SU-DHL-6 (cell line): ENCODE results near the gene IL6R.

Experiments
- EZH2phosphoT487 ChIP-seq: fragments of 200-600 bp; sonication (generic), shearing (Covaris generic); conservative IDR thresholded peaks from 2 replicates; pipeline ENCODE4 v1.6.1; 2018; ENCODE audit warnings: mild to moderate bottlenecking, antibody characterized with exemption, low read length, moderate library complexity, mixed read lengths
- TF ChIP-seq, protein P1 (sequence below): fragments of 200-600 bp; sonication (generic); IDR thresholded peaks from one replicate; pipeline ENCODE4 v1.5.1; 2017; ENCODE audit warnings: antibody characterized with exemption, mild to moderate bottlenecking, low read length, moderate library complexity; ENCODE audit not compliant: insufficient read depth, poor library complexity, severe bottlenecking

DNA sequence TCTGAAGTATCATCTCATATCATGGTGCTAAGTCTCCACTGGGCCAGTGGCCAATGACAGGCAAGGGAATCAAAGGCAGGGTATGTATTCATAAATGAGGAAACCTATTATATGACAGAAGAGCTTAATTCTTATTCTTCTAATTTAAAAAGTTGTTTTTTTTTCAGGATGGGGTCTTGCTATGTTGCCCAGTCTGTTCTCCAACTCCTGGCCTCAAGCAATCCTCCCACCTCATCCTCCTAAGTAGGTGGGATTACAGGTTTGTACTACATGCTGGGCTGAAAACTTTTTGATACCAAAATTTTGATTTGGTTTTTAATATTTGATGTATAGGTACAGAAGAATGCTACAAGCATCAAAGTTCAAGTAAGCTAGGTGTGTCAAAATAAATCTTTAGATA, 44.9 kb upstream of the IL6R start:
- TF ChIP-seq, protein P1, sequence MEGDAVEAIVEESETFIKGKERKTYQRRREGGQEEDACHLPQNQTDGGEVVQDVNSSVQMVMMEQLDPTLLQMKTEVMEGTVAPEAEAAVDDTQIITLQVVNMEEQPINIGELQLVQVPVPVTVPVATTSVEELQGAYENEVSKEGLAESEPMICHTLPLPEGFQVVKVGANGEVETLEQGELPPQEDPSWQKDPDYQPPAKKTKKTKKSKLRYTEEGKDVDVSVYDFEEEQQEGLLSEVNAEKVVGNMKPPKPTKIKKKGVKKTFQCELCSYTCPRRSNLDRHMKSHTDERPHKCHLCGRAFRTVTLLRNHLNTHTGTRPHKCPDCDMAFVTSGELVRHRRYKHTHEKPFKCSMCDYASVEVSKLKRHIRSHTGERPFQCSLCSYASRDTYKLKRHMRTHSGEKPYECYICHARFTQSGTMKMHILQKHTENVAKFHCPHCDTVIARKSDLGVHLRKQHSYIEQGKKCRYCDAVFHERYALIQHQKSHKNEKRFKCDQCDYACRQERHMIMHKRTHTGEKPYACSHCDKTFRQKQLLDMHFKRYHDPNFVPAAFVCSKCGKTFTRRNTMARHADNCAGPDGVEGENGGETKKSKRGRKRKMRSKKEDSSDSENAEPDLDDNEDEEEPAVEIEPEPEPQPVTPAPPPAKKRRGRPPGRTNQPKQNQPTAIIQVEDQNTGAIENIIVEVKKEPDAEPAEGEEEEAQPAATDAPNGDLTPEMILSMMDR = no peak
- TF ChIP-seq EZH2phosphoT487 = no peak
